ENCODE measurements around the gene BTBD6. TPM values are rescaled to one million over a fixed set of nuclear protein-coding genes. Genes with fewer than 3 reads are reported as not detected.

BTBD6 gene
- total and polyA plus RNA-seq, 2 donors from 2014 or later: 33.3 to 38.9 TPM

DNA sequence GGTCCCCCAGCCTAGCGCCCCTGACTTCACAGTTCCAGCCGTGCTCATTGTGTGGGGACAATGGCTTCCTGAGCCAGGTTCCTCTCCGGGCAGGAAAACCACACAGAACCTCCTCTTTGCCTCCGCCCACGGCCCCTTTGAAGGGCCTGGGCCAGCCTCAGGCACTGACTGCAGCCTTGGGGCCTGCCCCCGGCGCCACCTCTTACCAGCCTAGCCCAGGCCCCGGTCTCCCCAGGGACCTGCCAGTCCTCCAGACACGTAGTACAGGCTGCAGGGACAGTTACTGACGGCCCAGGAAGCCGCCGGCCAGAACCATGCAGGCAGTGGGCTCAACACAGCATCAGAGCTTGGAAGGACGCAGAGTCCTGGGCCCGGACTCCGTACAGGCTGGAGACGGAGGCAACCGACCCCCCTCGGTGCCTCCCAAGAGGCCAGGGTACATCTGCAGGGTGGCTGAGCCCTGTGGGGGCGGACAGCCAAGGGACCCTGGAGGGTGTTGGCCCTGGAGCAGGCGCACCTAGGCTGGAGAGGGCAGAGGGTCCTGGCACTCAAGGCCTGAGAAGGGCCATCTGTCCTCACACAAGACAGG lies 46.3 kb upstream of the BTBD6 start:
- H3K4me3 ChIP-seq (ENCODE audit: low read length in 3 of 3): no peak overlapping the region
- no peak overlapping the region for H3K9ac ChIP-seq (ENCODE audit: low read length in 3 of 3)
- intact Hi-C loops (cut with DNase I): loop anchor here (5.0 kb wide), 1 partner anchor 150 kb away; no protein-coding TSS in a partner anchor
- no peak overlapping the region for H3K27ac ChIP-seq (ENCODE audit: low read depth in 2 of 2, low read length in 2 of 2)
- H3K36me3 ChIP-seq (ENCODE audit: control insufficient read depth in 2 of 3, insufficient read depth in 3 of 3, low read length in 3 of 3): no peaks in the 10 kb centered on the region
- no peaks in the 10 kb centered on the region for H3K9me3 ChIP-seq (ENCODE audit: control insufficient read depth in 2 of 3, insufficient read depth in 1 of 3, low read length in 3 of 3)
- DNase-seq (no peak), FAIRE-seq (no peak)
- H3K27me3 ChIP-seq (ENCODE audit: control insufficient read depth, insufficient read depth, low read length): no peaks in the 10 kb centered on the region
- TF ChIP-seq, protein P1, sequence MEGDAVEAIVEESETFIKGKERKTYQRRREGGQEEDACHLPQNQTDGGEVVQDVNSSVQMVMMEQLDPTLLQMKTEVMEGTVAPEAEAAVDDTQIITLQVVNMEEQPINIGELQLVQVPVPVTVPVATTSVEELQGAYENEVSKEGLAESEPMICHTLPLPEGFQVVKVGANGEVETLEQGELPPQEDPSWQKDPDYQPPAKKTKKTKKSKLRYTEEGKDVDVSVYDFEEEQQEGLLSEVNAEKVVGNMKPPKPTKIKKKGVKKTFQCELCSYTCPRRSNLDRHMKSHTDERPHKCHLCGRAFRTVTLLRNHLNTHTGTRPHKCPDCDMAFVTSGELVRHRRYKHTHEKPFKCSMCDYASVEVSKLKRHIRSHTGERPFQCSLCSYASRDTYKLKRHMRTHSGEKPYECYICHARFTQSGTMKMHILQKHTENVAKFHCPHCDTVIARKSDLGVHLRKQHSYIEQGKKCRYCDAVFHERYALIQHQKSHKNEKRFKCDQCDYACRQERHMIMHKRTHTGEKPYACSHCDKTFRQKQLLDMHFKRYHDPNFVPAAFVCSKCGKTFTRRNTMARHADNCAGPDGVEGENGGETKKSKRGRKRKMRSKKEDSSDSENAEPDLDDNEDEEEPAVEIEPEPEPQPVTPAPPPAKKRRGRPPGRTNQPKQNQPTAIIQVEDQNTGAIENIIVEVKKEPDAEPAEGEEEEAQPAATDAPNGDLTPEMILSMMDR (IDR thresholded peaks at IDR 0.05; ENCODE audit: borderline replicate concordance, extremely low read depth, insufficient read depth): no peak
- peaks cover 0 to 39% (median 6%) of the 10 kb centered on the region in 3 donors for H3K4me1 ChIP-seq (ENCODE audit: control insufficient read depth in 2 of 3, insufficient read depth in 2 of 3, low read depth in 1 of 3, low read length in 3 of 3)

DNA sequence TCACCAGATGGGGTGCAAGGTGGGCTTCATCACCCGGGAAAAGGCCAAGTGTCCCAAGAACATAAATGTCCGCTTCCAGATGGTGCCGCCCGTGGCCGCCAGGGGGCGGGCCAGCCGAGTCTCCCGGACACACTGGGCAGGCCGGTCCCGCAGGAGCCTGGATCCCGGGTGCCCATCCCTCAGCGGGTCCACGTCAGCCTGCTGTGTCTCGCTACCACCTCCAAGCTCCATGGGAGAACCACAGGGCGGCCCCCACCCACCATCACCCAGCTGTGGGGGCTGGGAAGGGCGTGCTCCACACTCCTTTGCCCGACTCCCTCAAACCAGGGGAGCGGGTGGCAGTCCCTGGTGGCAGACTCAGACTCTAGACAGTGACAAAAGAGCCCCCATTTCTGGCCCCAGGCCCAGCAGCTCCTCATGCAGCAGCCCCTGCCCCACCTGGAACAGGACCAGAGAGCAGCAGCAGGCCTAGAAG lies 45.2 kb upstream of the BTBD6 start:
- Histone ChIP-seq H3K36me3 (ENCODE audit: control insufficient read depth in 2 of 3, insufficient read depth in 3 of 3, low read length in 3 of 3) (no peaks in the 10 kb centered on the region), H3K27ac (ENCODE audit: low read depth in 2 of 2, low read length in 2 of 2) (no peak overlapping the region), H3K9me3 (ENCODE audit: control insufficient read depth in 2 of 3, insufficient read depth in 1 of 3, low read length in 3 of 3) (no peaks in the 10 kb centered on the region), H3K9ac (ENCODE audit: low read length in 3 of 3) (no peak overlapping the region), H3K4me1 (ENCODE audit: control insufficient read depth in 2 of 3, insufficient read depth in 2 of 3, low read depth in 1 of 3, low read length in 3 of 3) (peaks cover 0 to 39% (median 6%) of the 10 kb centered on the region in 3 donors), H3K27me3 (ENCODE audit: control insufficient read depth, insufficient read depth, low read length) (no peaks in the 10 kb centered on the region), H3K4me3 (ENCODE audit: low read length in 3 of 3) (no peak overlapping the region)
- FAIRE-seq (no peak), DNase-seq (peak; percentile 82 to 91 (median 84))
- intact Hi-C loops (cut with DNase I): loop anchor here (5.0 kb wide), 1 partner anchor 149 kb away; no protein-coding TSS in a partner anchor
- TF ChIP-seq, protein P1 (IDR thresholded peaks at IDR 0.05; ENCODE audit: borderline replicate concordance, extremely low read depth, insufficient read depth): peak; percentile 96

GRCh38 chr14:105203701-105204100 lies 44.6 kb upstream of the BTBD6 start:
- FAIRE-seq (no peak), DNase-seq (no peak)
- no peak overlapping the region for H3K4me3 ChIP-seq (ENCODE audit: low read length in 3 of 3)
- TF ChIP-seq, protein P1 (IDR thresholded peaks at IDR 0.05; ENCODE audit: borderline replicate concordance, extremely low read depth, insufficient read depth): no peak
- intact Hi-C loops (cut with DNase I): loop anchor here (5.0 kb wide), 1 partner anchor 149 kb away; no protein-coding TSS in a partner anchor
- H3K36me3 ChIP-seq (ENCODE audit: control insufficient read depth in 2 of 3, insufficient read depth in 3 of 3, low read length in 3 of 3): no peaks in the 10 kb centered on the region
- H3K9me3 ChIP-seq (ENCODE audit: control insufficient read depth in 2 of 3, insufficient read depth in 1 of 3, low read length in 3 of 3): no peaks in the 10 kb centered on the region
- H3K9ac ChIP-seq (ENCODE audit: low read length in 3 of 3): no peak overlapping the region
- peak overlapping the region in 1 of 2 donors; percentile 22 for H3K27ac ChIP-seq (ENCODE audit: low read depth in 2 of 2, low read length in 2 of 2)
- H3K27me3 ChIP-seq (ENCODE audit: control insufficient read depth, insufficient read depth, low read length): no peaks in the 10 kb centered on the region
- H3K4me1 ChIP-seq (ENCODE audit: control insufficient read depth in 2 of 3, insufficient read depth in 2 of 3, low read depth in 1 of 3, low read length in 3 of 3): peaks cover 0 to 35% (median 6%) of the 10 kb centered on the region in 3 donors

Data from kidney (tissue), 14 donors.